Brain pericyte (primary cell): ENCODE measurements around the gene KDM6A.
"Not testable (repeated sequence)": the region's sequence is repeated elsewhere in the genome, so short reads cannot be mapped to it uniquely, and the experiment has no call there.

Experiments used
- DNase-seq: peaks from one replicate; pipeline ENCODE4 v3.0.0-alpha.2; 2012; ENCODE audit warnings: low read depth, low spot score

KDM6A gene

DNA sequence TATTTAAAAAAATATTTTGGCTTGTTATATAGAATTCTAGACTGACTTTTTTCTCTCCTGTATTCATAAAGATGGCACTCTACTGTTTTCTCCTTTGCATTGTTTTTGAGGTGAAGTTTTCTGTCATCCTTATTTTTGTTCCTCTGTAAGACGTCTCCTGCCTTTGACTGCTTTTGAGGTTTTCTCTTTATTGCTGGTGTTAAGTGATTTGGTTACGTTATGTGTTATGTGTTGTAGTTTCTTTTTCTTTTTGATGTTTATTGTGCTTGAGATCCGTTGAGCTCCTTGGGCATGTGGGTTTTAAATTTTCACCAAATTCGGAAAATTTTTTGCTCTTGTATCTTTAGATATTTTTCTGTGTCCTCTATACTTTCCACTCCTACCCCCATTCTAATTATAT, 50.0 kb downstream of the KDM6A start:
- no peak for DNase-seq

DNA sequence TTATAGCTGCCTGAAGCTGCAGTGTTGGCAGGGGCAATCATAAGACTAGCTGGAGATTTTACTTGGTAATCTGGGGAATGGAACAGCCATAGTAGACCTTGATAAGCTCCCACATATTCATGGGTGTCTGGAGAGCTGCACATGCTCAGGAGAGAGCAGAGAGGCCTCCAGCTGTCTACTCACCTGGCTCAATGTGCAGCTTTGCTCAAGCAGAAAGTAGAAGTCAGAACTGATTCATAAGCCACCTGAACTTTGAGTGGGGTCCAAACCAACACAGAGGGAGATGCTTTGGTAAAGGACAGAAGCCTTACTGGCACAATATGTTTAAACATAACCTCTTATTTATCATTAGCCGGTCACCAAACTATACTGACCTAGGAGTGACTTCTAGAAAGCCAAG, 54.4 kb downstream of the KDM6A start:
- DNase-seq: no peak

DNA sequence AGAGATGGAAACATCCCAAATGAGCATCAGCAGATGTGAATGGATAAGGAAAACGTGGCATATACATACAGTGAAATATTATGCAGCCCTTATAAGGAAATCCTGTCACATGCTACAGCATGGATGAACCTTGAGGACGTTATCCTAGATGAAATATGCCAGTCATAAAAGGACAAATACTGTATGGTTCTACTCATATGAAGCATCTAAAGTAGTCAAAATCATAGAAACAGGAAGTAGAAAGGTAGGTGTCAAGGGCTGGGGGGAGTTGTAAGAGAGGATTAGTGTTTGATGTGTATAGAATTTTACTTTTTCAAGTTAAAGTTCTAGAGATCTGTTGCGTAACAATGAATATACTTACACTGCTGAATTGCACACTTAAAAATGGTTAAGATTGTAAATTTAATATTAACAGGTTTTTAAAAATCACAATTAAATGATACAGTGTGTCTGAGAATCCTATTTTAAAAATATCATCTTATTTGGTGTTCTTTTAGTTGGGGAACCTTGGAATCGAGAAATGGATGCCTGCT, 58.5 kb downstream of the KDM6A start:
- no peak for DNase-seq

DNA sequence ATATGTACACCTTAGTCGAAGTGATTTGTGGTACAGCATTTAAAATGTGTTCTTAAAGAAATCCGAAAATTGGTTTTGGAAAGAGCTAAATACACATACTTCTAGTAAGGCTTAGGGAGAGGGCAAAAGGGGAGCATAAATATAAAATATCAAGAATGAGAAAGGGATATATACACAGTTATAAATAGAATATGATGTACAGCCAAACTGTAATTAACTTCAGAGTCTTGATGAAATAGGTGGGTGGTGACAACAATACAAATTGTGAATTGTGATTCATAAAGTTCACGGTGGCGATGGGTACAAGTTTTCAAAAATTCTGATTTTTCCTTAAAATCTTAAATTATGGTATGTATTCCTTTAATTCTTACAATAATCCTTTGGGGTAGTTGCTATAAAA, 62.2 kb downstream of the KDM6A start:
- no peak for DNase-seq

DNA sequence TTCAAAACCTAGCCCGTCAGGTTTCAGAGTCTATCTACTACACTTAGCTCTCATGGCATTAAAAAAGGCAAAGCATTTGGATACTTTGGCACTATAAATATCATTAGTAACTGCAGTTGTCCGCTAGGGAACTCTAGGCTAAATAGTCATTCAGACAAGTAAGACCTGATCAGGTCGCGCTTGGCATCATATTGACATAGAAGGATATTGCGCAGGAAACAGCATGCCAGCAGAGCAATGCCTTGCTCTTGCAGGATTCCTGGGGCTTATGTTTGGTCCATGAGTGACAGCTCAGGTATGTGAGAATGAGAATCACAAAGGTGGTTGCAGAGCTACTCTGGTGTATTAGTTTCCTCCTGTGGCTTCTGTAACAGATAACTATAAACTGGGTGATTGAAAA, 62.7 kb downstream of the KDM6A start:
- no peak for DNase-seq

DNA sequence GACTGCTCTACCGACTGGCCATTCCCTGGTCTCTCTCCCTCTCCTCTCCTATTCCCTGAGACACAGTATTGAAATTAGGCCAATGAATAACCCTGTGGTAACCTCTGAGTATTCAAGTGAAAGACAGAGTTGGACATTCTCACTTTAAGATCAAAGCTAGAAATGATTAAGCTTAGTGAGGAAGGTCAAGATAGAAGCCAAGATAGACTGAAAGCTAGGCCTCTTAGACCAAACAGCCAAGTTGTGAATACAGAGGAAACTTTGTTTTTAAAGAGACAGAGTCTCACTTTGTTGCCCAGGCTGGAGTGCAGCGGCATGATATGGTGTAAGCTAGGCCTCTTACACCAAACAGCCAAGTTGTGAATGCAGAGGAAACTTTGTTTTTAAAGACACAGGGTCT, 64.6 kb downstream of the KDM6A start:
- DNase-seq: no peak

DNA sequence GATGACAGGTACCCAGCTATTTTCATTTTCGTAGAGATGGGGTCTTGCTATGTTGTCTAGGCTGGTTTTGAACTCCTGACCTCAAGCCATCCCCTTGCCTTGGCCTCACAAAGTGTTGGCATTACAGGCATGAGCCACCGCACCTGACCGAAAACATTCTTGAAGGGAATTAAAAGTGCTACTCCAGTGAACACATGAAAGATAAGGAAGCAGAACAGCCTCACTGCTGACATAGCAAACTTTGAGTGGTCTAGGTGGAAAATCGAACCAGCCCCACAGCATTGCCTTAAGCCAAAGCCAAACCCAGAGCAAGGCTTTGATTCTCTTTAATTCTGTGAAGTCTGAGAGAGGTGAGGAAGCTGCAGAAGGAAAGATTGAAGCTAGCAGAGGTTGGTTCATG, 65.1 kb downstream of the KDM6A start:
- DNase-seq: no peak

DNA sequence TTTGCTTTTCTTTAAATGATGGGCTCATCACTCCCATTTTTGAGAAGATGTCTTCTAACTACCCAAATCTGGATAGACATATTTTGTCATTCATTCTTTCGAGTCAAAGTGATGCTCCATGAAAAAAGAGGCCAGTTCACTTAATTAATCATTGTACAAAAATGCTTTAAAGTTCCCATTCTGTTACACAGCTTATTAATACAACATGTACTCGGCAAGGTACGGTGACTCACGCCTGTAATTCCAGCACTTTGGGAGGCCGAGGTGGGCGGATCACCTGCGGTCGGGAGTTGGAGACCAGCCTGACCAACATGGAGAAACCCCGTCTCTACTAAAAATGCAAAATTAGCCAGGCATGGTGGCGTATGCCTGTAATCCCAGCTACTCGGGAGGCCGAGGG, 67.6 kb downstream of the KDM6A start:
- DNase-seq: not testable (repeated sequence)

DNA sequence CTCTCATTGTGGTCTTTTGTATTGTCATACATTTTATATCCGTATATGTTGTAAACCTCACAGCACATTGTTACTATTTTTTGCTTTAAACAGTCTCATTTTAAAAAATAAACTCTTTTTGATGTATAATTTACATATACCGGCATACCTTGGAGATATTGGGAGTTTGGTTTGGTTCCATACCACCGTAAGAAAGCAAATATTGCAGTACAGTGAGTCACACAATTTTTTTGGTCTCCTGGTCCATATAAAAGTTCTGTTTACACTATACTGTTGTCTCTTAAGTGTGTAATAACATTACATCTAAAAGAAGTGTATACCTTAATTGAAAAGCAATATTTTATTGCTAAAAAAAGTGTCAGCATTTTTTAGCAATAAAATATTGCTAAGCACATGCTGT, 70.0 kb downstream of the KDM6A start:
- no peak for DNase-seq

DNA sequence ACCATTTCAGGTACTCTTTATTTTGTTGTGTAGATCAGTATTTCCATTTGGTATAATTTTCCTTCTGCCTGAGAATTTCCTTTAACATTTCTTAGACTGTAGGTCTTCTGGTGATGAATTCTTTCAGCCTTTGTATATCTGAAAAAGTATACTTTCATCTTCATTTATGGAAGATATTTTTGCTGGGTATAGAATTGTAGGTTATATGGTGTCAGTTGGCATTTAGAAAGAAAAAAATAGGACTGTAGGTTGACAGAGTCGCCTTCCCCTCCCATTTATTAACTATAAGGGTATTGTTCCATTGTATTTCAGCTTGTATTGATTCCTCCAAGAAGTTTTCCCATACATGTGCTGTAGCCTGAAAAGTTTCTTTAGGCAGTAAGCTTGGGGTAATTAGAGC, 71.9 kb downstream of the KDM6A start:
- DNase-seq: no peak

DNA sequence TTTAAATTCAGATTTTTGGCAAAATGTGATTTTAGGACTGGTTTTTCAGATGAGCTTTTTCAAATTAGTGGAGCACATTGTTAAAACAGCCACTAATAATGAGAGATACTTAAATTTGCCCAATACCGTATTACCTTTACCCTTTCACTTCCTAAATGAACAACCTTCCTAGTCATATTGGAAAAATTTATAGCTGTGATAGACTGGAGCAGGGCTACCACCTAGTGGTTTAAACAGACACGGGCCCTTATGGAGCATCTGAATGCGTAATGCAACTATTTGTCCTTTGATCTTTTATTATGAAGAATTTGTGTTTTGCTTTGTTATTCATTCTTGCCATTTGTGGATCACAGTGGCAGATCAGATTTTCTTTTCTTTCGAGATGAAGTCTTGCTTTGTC, 72.7 kb downstream of the KDM6A start:
- no peak for DNase-seq

DNA sequence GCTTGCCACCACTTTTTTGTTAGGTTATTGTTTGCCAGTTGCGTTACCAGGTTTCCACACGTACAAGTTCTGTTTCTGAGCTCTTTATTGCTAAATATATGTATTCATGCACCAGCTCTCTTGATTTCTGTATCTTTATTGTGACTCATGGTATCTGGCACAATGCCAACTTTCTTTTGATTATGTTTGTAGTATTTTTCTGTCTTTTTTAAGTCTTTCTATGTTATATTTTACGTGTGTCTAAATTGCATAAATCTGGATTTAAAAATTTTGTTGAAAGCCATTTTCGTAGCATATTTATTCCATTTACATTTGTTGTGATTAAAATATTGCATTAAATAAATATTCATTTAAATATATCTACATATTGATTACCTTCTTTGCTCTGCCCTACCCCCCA, 73.8 kb downstream of the KDM6A start:
- no peak for DNase-seq

DNA sequence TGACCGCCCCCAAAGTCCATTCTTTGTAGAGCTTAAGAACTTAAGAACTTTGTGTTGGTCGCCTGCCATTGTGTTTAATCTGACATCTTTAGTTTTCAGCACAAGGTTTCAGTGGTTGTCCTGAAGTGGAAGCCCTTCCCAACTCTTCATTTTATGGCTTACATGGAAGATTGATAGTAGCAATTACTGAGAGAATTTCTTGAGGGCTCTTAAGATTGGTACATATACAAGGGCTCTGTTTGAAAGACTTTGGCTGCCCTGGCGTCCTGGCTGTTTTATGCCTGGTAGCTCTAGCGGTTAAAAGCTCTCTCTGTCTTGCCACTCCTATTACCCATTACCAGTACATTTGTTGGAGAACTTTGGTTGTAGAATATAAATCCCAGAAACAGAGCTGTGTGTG, 75.0 kb downstream of the KDM6A start:
- no peak for DNase-seq

DNA sequence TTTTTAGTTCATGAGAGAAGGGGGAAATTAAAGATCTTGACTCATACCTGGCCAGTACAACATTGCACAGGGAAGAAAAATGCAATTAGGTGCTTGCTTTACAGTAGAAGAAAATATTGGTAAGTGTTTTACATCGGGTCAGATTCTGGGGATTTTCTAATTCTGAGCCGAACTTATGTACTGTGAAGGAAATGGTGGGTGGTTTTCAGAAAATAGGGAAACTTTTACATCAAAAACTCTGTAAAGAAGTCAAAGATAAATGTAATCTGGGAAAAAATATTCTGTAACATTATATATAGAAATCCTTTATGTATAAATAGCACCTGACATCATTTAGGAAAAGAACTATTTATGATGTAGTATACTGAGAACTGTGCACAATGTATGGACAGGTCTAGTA, 75.4 kb downstream of the KDM6A start:
- no peak for DNase-seq

DNA sequence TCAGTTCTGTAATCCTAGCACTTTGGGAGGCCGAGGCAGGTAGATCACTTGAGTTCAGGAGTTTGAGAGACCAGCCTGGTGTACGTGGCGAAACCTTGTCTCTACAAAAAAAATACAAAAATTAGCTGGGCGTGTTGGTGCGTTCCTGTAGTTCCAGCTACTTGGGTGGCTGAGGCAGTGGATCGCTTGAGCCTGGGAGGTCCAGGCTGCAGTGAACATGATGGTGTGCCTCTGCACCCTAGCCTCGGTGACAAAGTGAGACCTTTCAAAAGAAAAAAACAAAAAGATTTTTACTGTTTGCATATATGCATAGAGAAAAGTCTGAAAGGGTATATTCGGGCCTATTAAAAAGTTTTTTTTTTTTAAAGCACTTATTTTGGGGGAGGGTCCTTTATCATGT, 76.1 kb downstream of the KDM6A start:
- no peak for DNase-seq

DNA sequence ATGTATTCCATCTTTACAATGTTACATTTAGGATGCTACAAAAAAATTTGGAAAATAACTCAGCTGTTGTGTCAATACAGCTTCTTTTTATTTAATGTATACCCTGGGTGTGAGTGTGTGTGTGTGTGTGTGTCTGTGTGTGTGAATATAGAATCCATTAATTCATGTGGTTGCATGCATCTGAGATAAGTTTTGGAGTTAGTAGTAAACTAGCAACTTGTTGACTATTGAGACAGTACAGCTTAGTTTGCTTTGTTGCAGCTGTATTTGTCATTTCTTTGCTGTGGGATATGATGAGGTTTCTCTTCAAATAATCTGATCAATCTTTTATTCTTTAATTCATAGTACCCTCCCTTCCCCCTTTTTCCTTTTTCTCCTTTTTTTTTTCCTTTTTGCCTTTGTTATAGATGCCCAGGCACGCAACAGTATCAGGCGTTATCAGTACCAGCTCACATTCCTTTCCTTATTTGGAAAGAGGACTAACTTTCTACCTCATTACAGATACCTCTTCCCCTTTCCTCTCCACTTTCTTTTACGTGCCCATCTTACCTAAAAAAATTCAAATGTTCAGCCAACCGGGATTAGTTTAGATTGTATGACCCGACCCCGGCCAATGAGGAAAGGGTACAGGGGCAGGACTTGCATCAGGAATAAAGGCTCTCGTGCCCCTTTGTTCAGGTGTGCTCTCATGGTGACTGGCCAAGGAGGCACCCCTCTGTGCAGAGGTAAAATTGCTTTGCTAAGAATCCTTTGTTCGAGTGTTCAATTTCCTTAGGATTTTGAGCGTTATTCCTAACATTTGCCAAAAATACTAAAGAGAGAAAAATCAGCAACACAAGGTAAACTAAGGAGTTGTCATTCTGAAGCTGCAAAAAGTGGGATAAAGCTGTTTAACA, 77.7 kb downstream of the KDM6A start:
- not testable (repeated sequence) for DNase-seq

DNA sequence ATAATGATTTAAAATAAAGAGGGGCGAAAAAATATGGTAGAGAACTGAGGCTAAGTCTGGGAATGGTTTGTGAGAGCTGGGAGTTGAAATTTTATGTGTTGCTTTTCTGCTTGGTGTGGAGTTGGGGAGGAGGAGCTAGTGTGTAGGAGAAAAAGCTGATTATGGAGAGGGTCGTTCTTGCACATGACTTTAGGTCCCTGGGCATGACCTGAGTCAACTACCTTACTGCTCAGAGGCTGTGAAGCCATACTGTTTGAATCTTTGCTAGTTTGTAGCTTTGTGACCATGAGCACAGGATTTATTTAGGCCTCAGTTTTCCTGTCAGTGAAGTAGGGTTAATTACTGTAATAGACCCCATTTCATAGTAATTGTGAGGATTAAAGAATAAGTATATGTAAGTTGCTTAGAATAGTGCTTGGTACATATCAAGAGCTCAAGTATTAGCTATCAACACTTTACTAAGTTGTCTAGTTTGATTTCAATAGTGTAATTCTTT, 78.6 kb downstream of the KDM6A start:
- DNase-seq: no peak

DNA sequence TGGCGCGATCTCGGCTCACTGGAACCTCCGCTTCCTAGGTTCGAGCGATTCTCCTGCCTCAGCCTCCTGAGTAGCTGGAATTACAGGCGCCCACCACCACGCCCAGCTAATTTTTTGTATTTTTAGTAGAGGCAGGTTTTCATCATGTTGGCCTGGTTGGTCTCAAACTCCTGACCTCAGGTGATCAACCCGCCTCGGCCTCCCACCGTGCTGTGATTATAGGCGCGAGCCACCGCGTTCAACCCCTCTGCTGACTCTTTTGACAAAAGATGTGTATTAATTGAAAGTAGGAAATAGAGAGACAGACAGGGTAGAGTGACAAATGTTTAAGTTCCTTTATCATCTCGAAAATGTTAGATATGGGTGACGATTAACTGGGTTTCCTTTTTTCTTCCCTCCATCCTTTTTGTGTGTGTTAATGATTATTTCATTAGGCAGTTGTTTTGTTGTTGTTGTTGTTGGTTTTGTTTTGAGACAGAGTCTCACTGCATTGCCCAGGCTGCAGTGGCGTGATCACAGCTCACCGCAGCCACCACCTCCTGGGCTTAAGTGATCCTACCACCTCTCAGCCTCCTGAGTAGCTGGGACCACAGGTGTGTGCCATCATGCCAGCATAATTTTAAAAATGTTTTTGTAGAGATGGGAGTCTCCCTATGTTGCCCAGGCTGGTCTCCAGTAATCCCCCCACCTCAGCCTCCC, 79.5 kb downstream of the KDM6A start:
- no peak for DNase-seq

DNA sequence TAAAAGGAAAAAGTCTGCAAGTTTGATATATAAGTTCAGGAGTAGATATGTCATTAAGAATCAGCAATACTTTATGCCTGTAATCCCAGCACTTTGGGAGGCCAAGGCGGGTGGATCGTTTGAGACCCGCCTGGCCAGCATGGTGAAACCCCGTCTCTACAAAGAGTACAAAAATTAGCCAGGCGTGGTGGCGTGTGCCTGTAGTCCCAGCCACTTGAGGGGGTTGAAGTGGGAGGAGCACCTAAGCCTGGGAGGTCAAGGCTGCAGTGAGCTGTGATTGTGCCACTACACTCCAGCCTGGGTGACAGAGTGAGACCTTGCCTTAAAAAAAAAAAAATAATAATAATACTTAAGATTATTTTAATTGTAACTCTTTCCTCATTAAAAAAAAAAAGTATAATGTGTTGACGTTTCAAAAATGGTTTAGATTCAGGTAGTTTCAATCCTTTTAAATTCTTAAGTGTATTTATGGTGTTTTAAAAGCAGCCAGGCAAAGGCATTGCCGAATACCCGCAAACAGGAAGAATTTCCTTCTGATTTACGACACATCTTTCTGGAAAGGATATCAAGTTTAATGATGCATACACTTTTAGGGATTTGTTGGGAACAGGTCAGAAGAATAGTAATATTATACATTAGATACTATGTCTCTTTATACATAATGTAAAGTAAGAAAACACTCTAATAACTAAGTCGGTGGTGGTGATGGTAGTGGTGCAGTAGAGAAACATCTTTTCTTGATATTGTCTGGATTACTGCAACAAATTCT, 80.9 kb downstream of the KDM6A start:
- DNase-seq: no peak

DNA sequence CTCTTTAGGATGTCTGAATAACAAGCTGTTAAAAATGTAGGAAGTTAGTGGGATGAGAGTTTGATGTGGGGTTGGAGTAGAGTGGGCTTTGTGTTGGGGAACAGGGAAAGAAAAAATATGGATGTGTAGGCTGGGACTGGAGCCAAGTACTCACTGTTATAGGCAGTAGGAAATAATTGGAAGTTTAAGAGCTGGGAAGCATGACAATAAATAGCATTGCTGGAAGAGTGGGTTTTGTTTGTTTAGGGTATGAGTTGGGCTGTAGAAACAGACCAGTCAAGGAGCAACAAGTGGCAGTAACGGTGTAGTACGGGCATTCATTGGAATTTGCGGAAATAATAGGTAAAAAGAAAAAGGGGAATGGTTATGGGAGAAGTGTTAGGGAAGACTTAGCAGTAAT, 81.6 kb downstream of the KDM6A start:
- no peak for DNase-seq

DNA sequence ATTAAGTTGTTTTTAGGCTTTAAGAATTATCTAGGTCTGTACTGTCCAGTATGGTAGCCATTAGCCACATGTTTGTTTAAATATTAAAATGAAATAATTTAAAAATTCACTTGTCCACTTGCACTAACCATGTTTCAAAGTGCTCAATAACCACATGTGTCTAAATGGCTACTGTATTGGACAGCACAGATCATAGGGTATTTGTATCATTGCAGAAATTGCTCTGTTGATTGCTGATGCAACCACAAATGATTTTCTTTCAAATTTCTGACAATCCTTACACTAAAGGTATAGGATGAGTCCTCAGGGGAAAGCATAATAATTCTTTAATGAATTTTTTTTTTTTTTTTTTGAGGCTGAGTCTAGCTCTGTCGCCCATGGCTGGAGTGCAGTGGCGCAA, 84.9 kb downstream of the KDM6A start:
- DNase-seq: no peak

DNA sequence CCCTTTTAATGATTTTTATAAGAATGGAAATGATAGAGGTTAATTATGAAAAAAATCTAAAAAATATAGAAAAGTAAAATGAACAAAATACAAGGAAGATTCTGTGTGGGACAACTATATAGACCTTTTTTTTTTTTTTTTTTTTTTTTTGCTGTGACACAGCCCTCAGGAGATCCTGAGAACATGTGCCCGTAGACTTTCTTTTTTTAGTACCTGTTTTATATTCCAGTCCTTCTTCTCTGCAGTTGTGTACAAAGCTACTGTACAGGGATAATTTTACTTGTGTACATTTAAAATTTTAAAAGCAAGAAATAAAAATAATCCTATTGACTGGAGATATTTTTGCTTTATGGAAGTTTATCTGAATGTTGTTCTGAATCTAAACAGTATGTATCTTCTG, 85.5 kb downstream of the KDM6A start:
- DNase-seq: no peak
